VCaP (cell line): ENCODE data around the gene FBXW2.

Experiments used
- H3K27ac ChIP-seq: fragments of 450-650 bp; 2 replicates; pipeline ENCODE4 v1.5.1; 2017
- TF ChIP-seq, protein P1 (sequence below): fragments of 450-650 bp; conservative IDR thresholded peaks from 2 replicates; pipeline ENCODE4 v1.5.1; 2017; ENCODE audit warnings: mild to moderate bottlenecking, moderate library complexity

Gene FBXW2

DNA sequence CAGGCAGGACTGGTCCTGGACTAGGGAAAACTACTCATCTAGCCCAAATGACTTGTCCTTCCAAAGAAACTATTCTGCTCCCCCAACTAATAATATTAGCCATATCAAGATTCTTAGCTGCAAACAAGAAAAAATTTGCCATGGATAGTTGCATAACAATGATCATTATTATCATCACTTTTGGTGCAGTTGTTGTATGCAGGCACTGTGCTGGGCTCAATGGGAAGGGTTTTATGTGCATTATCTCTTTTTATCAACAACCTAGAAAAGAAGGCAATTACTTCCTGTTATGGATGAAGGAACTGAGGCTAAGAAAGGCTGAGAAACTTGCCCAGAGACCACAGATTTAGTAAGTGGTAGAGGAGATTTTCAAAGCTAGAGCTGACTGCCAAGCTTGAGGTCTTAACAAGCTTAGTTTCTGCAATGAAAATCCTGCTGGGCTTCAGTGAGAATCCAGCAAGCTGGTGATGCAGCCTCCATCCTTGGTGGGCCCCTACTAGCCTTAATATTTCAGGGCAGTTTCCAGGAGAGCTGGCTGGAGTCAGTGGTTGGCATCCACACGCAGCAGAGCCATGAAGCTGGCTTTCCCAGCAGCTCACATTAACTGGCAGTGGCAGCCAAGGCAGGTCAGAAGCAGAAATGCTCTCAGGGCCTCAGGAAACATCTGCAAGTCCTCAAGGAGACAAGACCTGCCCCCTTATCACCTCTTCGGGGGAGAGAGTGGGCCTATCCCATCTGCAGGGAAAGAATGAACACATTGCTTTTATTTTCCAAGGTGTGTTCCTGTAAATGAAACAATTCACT is 58.4 kb downstream of the FBXW2 start:
- no peak overlapping the region for H3K27ac ChIP-seq
- TF ChIP-seq, protein P1, sequence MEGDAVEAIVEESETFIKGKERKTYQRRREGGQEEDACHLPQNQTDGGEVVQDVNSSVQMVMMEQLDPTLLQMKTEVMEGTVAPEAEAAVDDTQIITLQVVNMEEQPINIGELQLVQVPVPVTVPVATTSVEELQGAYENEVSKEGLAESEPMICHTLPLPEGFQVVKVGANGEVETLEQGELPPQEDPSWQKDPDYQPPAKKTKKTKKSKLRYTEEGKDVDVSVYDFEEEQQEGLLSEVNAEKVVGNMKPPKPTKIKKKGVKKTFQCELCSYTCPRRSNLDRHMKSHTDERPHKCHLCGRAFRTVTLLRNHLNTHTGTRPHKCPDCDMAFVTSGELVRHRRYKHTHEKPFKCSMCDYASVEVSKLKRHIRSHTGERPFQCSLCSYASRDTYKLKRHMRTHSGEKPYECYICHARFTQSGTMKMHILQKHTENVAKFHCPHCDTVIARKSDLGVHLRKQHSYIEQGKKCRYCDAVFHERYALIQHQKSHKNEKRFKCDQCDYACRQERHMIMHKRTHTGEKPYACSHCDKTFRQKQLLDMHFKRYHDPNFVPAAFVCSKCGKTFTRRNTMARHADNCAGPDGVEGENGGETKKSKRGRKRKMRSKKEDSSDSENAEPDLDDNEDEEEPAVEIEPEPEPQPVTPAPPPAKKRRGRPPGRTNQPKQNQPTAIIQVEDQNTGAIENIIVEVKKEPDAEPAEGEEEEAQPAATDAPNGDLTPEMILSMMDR = no peak

DNA sequence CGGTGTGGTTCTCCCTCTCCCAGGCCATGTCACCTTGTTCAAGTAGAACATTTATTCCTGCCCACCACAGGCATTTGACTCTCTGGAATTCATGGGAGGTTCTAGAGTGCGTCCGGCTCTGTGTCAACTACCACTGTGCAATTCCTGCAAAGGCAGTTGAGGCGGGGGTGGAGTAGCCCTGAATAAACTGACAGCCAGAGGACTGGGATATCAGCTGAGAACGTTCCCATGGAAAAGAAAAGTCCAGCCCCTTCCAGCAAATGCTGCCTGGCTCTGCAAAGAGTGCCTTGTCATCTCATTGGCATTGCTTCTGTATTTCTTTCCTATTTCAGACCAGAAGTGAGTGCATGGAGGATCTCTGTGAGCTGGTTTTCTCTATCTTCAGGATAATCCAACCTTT is 60.0 kb downstream of the FBXW2 start:
- H3K27ac ChIP-seq = no peak overlapping the region

DNA sequence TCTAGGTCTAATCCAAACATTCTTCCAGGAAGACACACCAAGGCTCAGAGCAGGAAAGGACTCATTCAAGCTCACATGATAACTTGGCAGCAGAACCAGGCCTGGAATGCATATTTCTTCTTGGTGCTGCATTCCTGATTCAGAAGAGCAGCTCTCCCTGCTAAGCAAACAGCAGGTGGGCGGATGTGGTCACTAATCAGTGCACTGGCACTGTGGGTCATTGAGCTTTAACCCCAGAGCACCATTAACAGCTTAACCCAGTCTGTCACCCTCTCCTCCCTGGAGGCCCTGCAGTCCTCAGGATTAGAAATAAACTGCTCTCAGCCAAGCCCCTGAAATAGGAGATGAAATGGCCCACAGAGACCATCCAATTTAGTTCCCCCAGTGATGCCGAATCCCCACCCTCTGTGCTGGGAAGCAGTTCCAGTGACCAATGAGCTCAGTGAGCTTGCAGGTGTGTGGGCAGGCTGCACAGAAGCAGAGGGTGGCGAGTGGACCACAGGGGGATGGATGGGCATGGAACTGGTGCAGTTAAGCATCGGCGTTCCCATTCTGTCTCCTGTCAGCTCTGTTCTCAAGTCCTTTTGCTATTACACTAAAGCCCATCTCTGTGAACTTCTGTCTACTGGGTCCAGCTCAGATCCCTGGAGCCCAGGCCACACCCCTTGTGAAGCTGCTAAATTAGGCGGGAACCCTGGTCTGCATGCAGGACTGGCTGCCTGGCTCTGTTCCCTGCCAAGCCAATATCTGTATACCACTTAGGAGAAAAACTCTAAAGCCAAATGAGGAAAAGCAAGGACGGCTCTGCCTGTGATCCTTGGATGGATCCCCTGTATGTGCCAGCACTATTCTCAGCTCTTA is 62.3 kb downstream of the FBXW2 start:
- H3K27ac ChIP-seq = peak overlapping the region; percentile 30; the same call in 1 of the 2 replicates
- TF ChIP-seq, protein P1 = no peak

More for the DNA sequence above, 60.0 kb downstream of the FBXW2 start:
- TF ChIP-seq, protein P1 = no peak

DNA sequence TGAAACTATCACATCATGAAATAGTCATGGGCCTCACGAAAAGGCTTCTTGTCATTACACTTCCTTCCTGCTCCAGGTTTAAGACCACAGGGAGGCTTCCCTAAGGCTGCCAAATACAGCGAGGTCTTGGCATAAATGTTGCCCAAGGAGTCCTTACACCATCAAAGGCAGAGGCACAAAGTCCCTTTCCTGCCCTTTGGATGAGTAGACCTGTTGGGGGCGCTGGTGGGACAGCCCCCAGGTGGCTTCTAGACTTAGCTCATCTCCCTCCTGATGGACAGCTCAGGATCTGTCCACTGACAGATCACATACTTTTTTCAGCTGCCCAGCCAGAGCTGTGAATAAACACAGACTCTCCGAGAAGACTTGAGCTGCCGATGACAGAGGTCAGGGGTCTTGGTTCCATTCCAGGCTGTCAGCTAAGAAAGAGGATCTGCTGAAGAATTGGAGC is 63.4 kb downstream of the FBXW2 start:
- H3K27ac ChIP-seq = peak overlapping the region; percentile 30; the same call in 1 of the 2 replicates
- TF ChIP-seq, protein P1 = 0 out of 2 replicates have a peak, but pooled peaks have one; percentile 10

DNA sequence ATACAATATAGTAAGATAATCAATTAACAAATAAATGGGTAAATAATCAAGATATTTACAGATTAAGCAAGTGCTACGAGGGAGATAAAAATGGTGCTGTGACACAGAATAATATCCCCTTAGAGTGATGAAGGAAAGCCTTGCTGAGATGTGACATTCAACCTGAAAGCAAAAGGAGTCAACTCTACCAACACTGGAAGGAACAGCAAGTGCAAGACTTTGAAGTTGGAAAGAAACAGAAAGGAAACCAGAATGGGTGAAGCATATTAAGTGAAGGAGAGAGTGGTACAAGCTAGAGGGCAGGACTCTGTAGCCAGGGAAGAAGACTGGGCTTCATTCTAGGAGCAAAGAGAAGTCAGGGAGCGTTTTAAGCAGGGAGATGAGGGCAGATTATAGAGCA is 66.7 kb downstream of the FBXW2 start:
- TF ChIP-seq, protein P1 = no peak

DNA sequence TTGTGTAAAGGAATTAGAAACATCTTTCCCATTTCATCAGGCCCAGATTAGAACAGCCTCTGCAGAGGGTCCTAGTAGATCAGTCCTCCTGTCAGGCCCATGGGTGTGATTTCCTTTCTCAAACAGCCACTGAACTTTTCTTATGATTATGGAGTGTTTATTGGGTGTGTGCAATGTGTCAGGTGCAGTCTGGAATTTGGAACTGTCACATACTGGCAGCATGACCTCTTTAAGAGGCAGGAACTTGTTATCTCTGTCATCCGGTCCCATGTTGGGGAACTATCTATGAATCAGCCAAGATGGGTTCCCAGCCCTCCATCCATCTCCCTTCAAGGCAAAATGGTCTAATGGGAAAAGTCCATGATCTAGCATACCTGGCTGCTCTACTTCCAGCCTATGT is 67.3 kb downstream of the FBXW2 start:
- TF ChIP-seq, protein P1 = no peak

More for the DNA sequence above, 66.7 kb downstream of the FBXW2 start:
- H3K27ac ChIP-seq = no peak overlapping the region

More for the DNA sequence above, 67.3 kb downstream of the FBXW2 start:
- H3K27ac ChIP-seq = no peak overlapping the region
